Gastrocnemius medialis (tissue), 4 donors: ENCODE measurements around the gene MSS51. TPM values are rescaled to one million over a fixed set of nuclear protein-coding genes. Genes with fewer than 3 reads are reported as not detected.

ENCODE experiments used
- ATAC-seq, 2 donors: fragments of 150-250 bp; one replicate each; pipeline ENCODE4 v1.9.1; 2016
- DNase-seq, 2 donors: peaks; one replicate each; pipeline ENCODE4 v3.0.0-alpha.2; 2019
- H3K27ac ChIP-seq, 4 donors: fragments of 200-600 bp; sonication (generic); 1 replicate in 1 of 4; 2 replicates in 3 of 4; pipeline ENCODE4 v1.5.1; 2016 to 2018; ENCODE audit warnings: mild to moderate bottlenecking in 2 of 4, moderate library complexity in 1 of 4
- H3K27me3 ChIP-seq, 3 donors: fragments of 200-600 bp; sonication (generic) in 2 of 3; 1 replicate in 1 of 3; 2 replicates in 2 of 3; pipeline versions ENCODE4 v1.5.1 to v1.6.0; 2016 to 2019; ENCODE audit warnings: mild to moderate bottlenecking in 1 of 3, moderate library complexity in 1 of 3
- H3K36me3 ChIP-seq, 2 donors: fragments of 200-600 bp; sonication (generic) in 1 of 2; one replicate each; pipeline ENCODE4 v1.5.1; 2017 to 2018
- H3K4me1 ChIP-seq, 2 donors: fragments of 200-600 bp; sonication (generic) in 1 of 2; one replicate each; pipeline ENCODE4 v1.5.1; 2016 to 2017; ENCODE audit warnings: mild to moderate bottlenecking in 2 of 2
- H3K4me3 ChIP-seq, 4 donors: fragments of 200-600 bp; sonication (generic) in 3 of 4; 1 replicate in 1 of 4; 2 replicates in 3 of 4; pipeline ENCODE4 v1.5.1; 2016 to 2019; ENCODE audit warnings: mild to moderate bottlenecking in 2 of 4
- H3K9me3 ChIP-seq, 3 donors: fragments of 200-600 bp; sonication (generic) in 2 of 3; 1 replicate in 1 of 3; 2 replicates in 2 of 3; pipeline ENCODE4 v1.5.1; 2016 to 2019
- CTCF ChIP-seq, 5 experiments: fragments of 450-650 bp in 3 of 5; fragments of 200-600 bp in 2 of 5; sonication (generic) in 2 of 5; IDR thresholded peaks in 4 of 5; conservative IDR thresholded peaks in 1 of 5; 1 replicate in 4 of 5; 2 replicates in 1 of 5; pipeline ENCODE4 v1.5.1; 2016 to 2019; ENCODE audit warnings: antibody characterized with exemption in 5 of 5, mild to moderate bottlenecking in 3 of 5, moderate library complexity in 3 of 5
- POLR2A ChIP-seq, 2 donors: fragments of 450-650 bp; IDR thresholded peaks; one replicate each; pipeline ENCODE4 v1.6.1; 2017; ENCODE audit warnings: antibody characterized with exemption in 2 of 2, mild to moderate bottlenecking in 2 of 2, moderate library complexity in 2 of 2
- in situ Hi-C, 4 donors: fragments of 200-750 bp; cut with MboI; loops; one replicate each; pipeline versions ENCODE4 v1.15.0 to v1.8.0; 2017; ENCODE audit warnings: low sequenced_read_pairs in 4 of 4
- intact Hi-C: fragments of 100-400 bp; cut with DNase I; formaldehyde crosslinking; loops from one replicate; pipeline ENCODE4 v1.15.1; 2023; ENCODE audit warnings: low total_unique reads
- total RNA-seq, 4 donors: library from RNA; depleted of rRNA; stranded (reverse); fragments of >200 nt; gene quantifications; one replicate each; pipeline versions ENCODE4 v1.1.0 to v1.2.3, GENCODE V29; 2016

Gene MSS51
- total RNA-seq, 4 donors from 2014 or later, result 1.4 to 49.4 (median 30.4) TPM

GRCh38 chr10:73414230-73414945 is 19.0 kb downstream of the MSS51 start:
- H3K27ac ChIP-seq, result peak overlapping the region; percentile 92 to 99 (median 98)
- intact Hi-C loops (loop anchor here (2.0 to 5.0 kb wide), 3 partner anchors 82 to 228 kb away; partner anchors contain the start of genes MRPS16, MYOZ1 and PPP3CB), in situ Hi-C loops (no loop called here)
- ATAC-seq (peak; percentile 22 to 23), DNase-seq (no peak)
- H3K4me1 ChIP-seq, result peaks cover 40 to 52% of the 10 kb centered on the region in 2 donors
- no peaks in the 10 kb centered on the region for H3K27me3 ChIP-seq
- H3K4me3 ChIP-seq, result peak overlapping the region; percentile 80 to 96 (median 93)
- no peak for TF ChIP-seq POLR2A (IDR thresholded peaks at IDR 0.05)
- TF ChIP-seq CTCF (IDR thresholded peaks at IDR 0.05 in 4 of 5, conservative IDR thresholded peaks at IDR 0.05 in 1 of 5), result peak in 3 of 5 experiments; percentile 10 to 21 (median 12)
- no peaks in the 10 kb centered on the region for H3K36me3 ChIP-seq
- no peaks in the 10 kb centered on the region for H3K9me3 ChIP-seq

DNA sequence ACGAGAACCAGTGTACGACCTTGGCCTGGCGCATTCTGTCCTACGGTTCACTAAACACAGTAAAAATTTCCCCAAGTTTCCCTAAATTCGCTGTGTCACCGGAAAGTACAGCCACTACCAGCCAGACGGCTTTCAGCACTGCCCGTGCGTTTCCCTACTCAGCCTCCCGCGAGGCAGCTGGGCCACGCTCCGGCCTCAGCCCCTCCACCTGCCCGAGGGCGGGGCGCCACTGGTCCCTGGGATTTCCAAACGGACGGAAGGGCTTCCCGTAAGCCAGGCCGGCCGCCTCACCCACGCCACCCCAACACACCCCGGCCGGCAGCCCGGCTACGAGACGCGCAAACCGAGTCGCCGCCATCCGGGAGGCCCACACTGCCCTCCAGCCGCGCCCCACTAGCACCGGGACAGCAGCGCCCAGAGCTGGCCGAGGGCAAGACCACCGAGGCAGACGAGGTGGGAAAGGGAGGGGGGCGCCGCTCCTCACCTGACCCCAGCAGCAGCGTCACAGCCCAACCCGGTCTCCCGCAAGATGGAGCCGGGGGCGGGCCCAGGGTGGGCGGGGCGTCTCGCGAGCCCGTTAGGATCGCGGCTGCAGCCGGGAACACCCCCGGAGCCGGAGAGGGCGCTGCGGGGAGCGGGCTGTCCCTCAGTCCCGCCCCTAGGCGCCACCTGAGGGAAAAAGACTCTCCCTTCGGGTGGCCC is 19.7 kb downstream of the MSS51 start, which contains the start of gene ANXA7:
Gene ANXA7 (minus strand): TSS at position 531 of the 702 bp plus-strand sequence. CDS start 13,202 bp downstream, outside the sequence.
- Histone ChIP-seq H3K4me3 (peak within 1 kb of the TSS; percentile 80 to 96 (median 93)), H3K27me3 (no peaks in the 10 kb centered on the region), H3K36me3 (no peaks in the 10 kb centered on the region), H3K4me1 (peaks cover 47 to 52% of the 10 kb centered on the region in 2 donors), H3K27ac (peak within 1 kb of the TSS; percentile 92 to 99 (median 98)), H3K9me3 (no peaks in the 10 kb centered on the region)
- peak; percentile 82 to 87 for TF ChIP-seq POLR2A (IDR thresholded peaks at IDR 0.05)
- peak in 2 of 5 experiments; percentile 60 to 61 for TF ChIP-seq CTCF (IDR thresholded peaks at IDR 0.05 in 4 of 5, conservative IDR thresholded peaks at IDR 0.05 in 1 of 5)
- peak; percentile 89 to 93 for DNase-seq
- peak; percentile 82 for ATAC-seq
- intact Hi-C loops (loop anchor here (2.0 to 5.0 kb wide), 3 partner anchors 83 to 229 kb away; partner anchors contain the start of genes MRPS16, MYOZ1 and PPP3CB), in situ Hi-C loops (no loop called here)

- intact Hi-C loops (loop anchor here (5.0 kb wide), 1 partner anchor 229 kb away; the partner anchor contains the start of gene MYOZ1), in situ Hi-C loops (no loop called here)
- TF ChIP-seq CTCF (IDR thresholded peaks at IDR 0.05 in 4 of 5, conservative IDR thresholded peaks at IDR 0.05 in 1 of 5), result no peak
- no peak for TF ChIP-seq POLR2A (IDR thresholded peaks at IDR 0.05)
- peak; percentile 75 to 80 for ATAC-seq
- Histone ChIP-seq H3K4me1 (peaks cover 49 to 52% of the 10 kb centered on the region in 2 donors), H3K36me3 (no peaks in the 10 kb centered on the region), H3K27me3 (no peaks in the 10 kb centered on the region), H3K9me3 (no peaks in the 10 kb centered on the region), H3K4me3 (peak overlapping the region; percentile 80 to 96 (median 93)), H3K27ac (peak overlapping the region; percentile 92 to 99 (median 98))
- DNase-seq, result peak; percentile 25 to 73
These were observed 20.2 kb downstream of the MSS51 start for GRCh38 chr10:73413108-73413527.

DNA sequence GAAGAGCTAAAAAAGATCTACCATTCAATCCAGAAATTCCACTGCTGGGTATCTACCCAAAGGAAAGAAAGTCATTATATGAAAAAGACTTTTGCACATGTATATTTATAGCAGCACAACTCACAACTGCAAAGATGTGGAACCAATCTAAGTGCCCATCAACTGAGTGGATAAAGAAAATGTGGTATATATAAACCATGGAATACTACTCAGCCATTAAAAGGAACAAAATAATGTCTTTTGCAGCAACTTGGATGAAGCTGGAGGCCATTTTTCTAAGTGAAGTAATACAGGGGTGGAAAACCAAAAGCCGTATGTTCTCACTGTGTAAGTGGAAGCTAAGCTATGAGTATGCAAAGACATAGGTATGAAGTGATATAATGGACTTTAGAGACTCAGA is 22.5 kb downstream of the MSS51 start:
- intact Hi-C loops, result loop anchor here (5.0 kb wide), 1 partner anchor 231 kb away; the partner anchor contains the start of gene MYOZ1
- TF ChIP-seq CTCF (IDR thresholded peaks at IDR 0.05 in 4 of 5, conservative IDR thresholded peaks at IDR 0.05 in 1 of 5) (no peak), POLR2A (IDR thresholded peaks at IDR 0.05) (no peak)
- H3K36me3 ChIP-seq, result peaks cover 0 to 10% of the 10 kb centered on the region in 2 donors
- ATAC-seq (no peak), DNase-seq (no peak)
- no peaks in the 10 kb centered on the region for H3K27me3 ChIP-seq
- in situ Hi-C loops, result no loop called here
- no peaks in the 10 kb centered on the region for H3K9me3 ChIP-seq
- peaks cover 68 to 69% of the 10 kb centered on the region in 2 donors for H3K4me1 ChIP-seq
- H3K27ac ChIP-seq, result peak overlapping the region in 1 of 4 donors; percentile 19
- H3K4me3 ChIP-seq, result no peak overlapping the region
